Measurements from ENCODE around the gene IFNAR2.
"Not testable (repeated sequence)": the region's sequence is repeated elsewhere in the genome, so short reads cannot be mapped to it uniquely, and the experiment has no call there.

Gene IFNAR2

GRCh38 chr21:33217138-33217520, 12.6 kb upstream of the IFNAR2 start:
- no peak for DNase-seq (ENCODE audit: low read depth)

GRCh38 chr21:33219300-33219699, 10.4 kb upstream of the IFNAR2 start:
- DNase-seq (ENCODE audit: low read depth) = no peak

GRCh38 chr21:33219954-33220353, 9.8 kb upstream of the IFNAR2 start:
- no peak for DNase-seq (ENCODE audit: low read depth)

- not testable (repeated sequence) for DNase-seq (ENCODE audit: low read depth)
These were observed 4.4 kb upstream of the IFNAR2 start for GRCh38 chr21:33225376-33225775.

- no peak for DNase-seq (ENCODE audit: low read depth)
These were observed 1.3 kb upstream of the IFNAR2 start for GRCh38 chr21:33228455-33228854.

GRCh38 chr21:33229099-33229783, 497 bp upstream of the IFNAR2 start:
- DNase-seq (ENCODE audit: low read depth) = no peak

GRCh38 chr21:33230545-33231324, 997 bp downstream of the IFNAR2 start:
- no peak for DNase-seq (ENCODE audit: low read depth)

- DNase-seq (ENCODE audit: low read depth) = no peak
These were observed 1.8 kb downstream of the IFNAR2 start for GRCh38 chr21:33231526-33231925.

- DNase-seq (ENCODE audit: low read depth) = no peak
These were observed 2.7 kb downstream of the IFNAR2 start for GRCh38 chr21:33232291-33233034.

- no peak for DNase-seq (ENCODE audit: low read depth)
These were observed 5.1 kb downstream of the IFNAR2 start for GRCh38 chr21:33234635-33235520.

GRCh38 chr21:33236013-33236686, 6.4 kb downstream of the IFNAR2 start:
- DNase-seq (ENCODE audit: low read depth) = no peak

- no peak for DNase-seq (ENCODE audit: low read depth)
These were observed 7.0 kb downstream of the IFNAR2 start for GRCh38 chr21:33236766-33237165.

- DNase-seq (ENCODE audit: low read depth) = no peak
These were observed 7.7 kb downstream of the IFNAR2 start for GRCh38 chr21:33237486-33237885.

- no peak for DNase-seq (ENCODE audit: low read depth)
These were observed 8.4 kb downstream of the IFNAR2 start for GRCh38 chr21:33238146-33238545.

- DNase-seq (ENCODE audit: low read depth) = no peak
These were observed 9.0 kb downstream of the IFNAR2 start for GRCh38 chr21:33238565-33239255.

- DNase-seq (ENCODE audit: low read depth) = not testable (repeated sequence)
These were observed 9.9 kb downstream of the IFNAR2 start for GRCh38 chr21:33239559-33240127.

- DNase-seq (ENCODE audit: low read depth) = no peak
These were observed 10.7 kb downstream of the IFNAR2 start for GRCh38 chr21:33240404-33240803.

- no peak for DNase-seq (ENCODE audit: low read depth)
These were observed 12.1 kb downstream of the IFNAR2 start for GRCh38 chr21:33241846-33242245.

- not testable (repeated sequence) for DNase-seq (ENCODE audit: low read depth)
These were observed 13.1 kb downstream of the IFNAR2 start for GRCh38 chr21:33242846-33243245.

- DNase-seq (ENCODE audit: low read depth) = no peak
These were observed 14.5 kb downstream of the IFNAR2 start for GRCh38 chr21:33244082-33244778.

All from stimulated activated CD8-positive, alpha-beta memory T cell treated with anti-CD3 and anti-CD28 coated beads, Interleukin-12 subunit alpha, Interleukin-12 subunit beta, amount 100 ng/mL, for 1 hour (primary cell).